ENCODE results near the gene SHKBP1. TPM values are rescaled to one million over a fixed set of nuclear protein-coding genes. Genes with fewer than 3 reads are reported as not detected.
A peak's percentile ranks its signal among the peaks of the same experiment; 100 is the strongest.

SHKBP1 gene
- total and polyA plus RNA-seq, 9 of the 15 experiments (the other 6 are each of a cell fraction or from before 2014, with no cell fraction given): 1.2 to 58.1 (median 22.3) TPM

DNA sequence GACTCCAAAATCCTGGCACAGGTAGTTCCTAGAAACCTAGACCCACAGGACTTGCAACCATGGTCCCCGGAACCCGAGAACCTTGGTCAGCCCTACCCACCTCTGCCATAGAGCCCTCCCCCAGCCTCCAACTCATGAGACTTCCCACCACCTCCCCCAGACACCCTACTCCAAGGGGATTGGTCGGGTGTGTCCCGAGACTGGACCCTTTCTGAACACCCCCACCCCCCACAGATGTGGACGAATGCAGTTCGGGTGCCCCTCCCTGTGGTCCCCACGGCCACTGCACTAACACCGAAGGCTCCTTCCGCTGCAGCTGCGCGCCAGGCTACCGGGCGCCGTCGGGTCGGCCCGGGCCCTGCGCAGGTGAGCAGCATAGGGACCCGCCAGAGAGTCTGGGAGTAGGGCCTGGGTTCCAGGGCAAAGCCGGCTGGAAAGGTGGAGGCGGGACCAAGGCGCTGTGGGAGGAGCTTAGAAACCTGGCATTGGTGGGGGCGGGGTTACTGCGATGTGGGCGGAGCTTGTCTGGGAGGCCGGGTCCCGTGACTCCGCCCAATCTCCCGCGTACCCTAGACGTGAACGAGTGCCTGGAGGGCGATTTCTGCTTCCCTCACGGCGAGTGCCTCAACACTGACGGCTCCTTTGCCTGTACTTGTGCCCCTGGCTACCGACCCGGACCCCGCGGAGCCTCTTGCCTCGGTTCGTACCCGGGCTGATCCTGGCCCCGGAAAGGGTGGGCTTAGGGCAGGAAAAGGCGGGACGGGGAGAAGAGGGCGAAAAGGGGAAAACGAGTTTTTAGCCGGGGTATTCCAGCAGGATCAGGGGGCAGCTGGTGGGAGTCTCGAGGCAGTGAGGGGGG is 36.4 kb downstream of the SHKBP1 start (continued):
- TF ChIP-seq ELK1 (CRISPR knock-in tag; IDR thresholded peaks at IDR 0.05) (no peak), BCOR (IDR thresholded peaks at IDR 0.05) (peak; percentile 41; the same call in 1 of the 2 replicates), HCFC1 (IDR thresholded peaks at IDR 0.05; ENCODE audit: low read depth, low read length) (peak; percentile 6; the same call in 1 of the 2 replicates), HNRNPK (IDR thresholded peaks at IDR 0.05; ENCODE audit: low read depth, low read length, poor library complexity, severe bottlenecking) (no peak), DMBX1 (CRISPR knock-in tag; IDR thresholded peaks at IDR 0.05; ENCODE audit: borderline replicate concordance) (no peak), ELF1 (tag; IDR thresholded peaks at IDR 0.05) (no peak), TFAP4 (CRISPR knock-in tag; IDR thresholded peaks at IDR 0.05; ENCODE audit: borderline replicate concordance) (peak; percentile 60), PBX2 (CRISPR knock-in tag; IDR thresholded peaks at IDR 0.05; ENCODE audit: low read depth) (no peak), PBX2 (tag; conservative IDR thresholded peaks at IDR 0.05; ENCODE audit: low read depth) (no peak), PCBP1 (IDR thresholded peaks at IDR 0.05; ENCODE audit: low read depth, low read length, poor library complexity, severe bottlenecking) (peak; percentile 15), NR1H2 (CRISPR knock-in tag; IDR thresholded peaks at IDR 0.05) (no peak), ZNF146 (CRISPR knock-in tag; IDR thresholded peaks at IDR 0.05; ENCODE audit: unreplicated experiment) (no peak), DEAF1 (CRISPR knock-in tag; IDR thresholded peaks at IDR 0.05) (no peak), ZNF212 (CRISPR knock-in tag; IDR thresholded peaks at IDR 0.05) (no peak), SAP30 (IDR thresholded peaks at IDR 0.05; ENCODE audit: borderline replicate concordance, insufficient read depth, low read depth, low read length, poor library complexity, severe bottlenecking) (peak; percentile 26), RCOR1 (IDR thresholded peaks at IDR 0.05; ENCODE audit: borderline replicate concordance in 1 of 2, low read depth in 2 of 2, low read length in 2 of 2) (no peak), NRF1 (conservative IDR thresholded peaks at IDR 0.05 in 1 of 2, IDR thresholded peaks at IDR 0.05 in 1 of 2) (peak in 1 of 2 experiments; percentile 13; a peak in 1 of 4 replicates), RBM17 (IDR thresholded peaks at IDR 0.05; ENCODE audit: borderline replicate concordance, low read depth, low read length) (no peak), SUPT5H (IDR thresholded peaks at IDR 0.05) (peak; percentile 72)

All from K562 (cell line).